ENCODE data around the gene NLN.

DNA sequence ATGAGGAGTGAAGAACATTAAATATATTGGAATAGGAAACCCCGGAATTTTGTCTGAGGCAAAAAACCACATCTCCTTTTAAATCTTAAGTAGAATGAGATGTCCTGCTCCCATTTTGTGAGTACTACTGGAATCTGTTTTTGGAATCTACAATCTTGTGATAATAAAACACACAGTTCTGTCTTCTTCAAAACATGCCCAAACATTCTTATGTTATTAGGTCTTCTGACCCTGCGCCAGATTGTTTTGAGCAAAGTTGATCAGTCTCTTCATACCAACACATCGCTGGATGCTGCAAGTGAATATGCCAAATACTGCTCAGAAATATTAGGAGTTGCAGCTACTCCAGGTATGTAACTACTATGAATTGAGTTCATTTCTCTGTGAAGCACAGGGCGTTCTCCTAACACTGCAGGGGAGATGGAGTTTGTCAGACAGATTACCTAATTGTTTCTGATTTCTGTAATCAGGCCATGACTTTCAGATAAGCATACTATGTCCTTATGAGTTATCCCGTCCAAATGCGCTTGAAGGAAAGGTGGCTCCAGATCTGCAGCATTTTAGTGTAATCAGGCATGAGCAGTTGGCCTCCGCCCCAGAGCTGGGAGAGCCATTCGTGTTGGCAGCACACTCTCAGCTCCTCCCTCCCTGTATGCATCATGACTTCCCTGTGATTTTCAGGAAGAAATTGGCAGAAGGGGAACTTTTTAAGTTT lies 88.0 kb downstream of the NLN start:
- TF ChIP-seq, protein P1, sequence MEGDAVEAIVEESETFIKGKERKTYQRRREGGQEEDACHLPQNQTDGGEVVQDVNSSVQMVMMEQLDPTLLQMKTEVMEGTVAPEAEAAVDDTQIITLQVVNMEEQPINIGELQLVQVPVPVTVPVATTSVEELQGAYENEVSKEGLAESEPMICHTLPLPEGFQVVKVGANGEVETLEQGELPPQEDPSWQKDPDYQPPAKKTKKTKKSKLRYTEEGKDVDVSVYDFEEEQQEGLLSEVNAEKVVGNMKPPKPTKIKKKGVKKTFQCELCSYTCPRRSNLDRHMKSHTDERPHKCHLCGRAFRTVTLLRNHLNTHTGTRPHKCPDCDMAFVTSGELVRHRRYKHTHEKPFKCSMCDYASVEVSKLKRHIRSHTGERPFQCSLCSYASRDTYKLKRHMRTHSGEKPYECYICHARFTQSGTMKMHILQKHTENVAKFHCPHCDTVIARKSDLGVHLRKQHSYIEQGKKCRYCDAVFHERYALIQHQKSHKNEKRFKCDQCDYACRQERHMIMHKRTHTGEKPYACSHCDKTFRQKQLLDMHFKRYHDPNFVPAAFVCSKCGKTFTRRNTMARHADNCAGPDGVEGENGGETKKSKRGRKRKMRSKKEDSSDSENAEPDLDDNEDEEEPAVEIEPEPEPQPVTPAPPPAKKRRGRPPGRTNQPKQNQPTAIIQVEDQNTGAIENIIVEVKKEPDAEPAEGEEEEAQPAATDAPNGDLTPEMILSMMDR (IDR thresholded peaks at IDR 0.05; ENCODE audit: borderline replicate concordance, extremely low read depth, low read length, poor library complexity, severe bottlenecking), result no peak
- no peak for TF ChIP-seq EZH2 (IDR thresholded peaks at IDR 0.05; ENCODE audit: borderline replicate concordance, low read depth, low read length, severe bottlenecking)

Measured in DND-41 (cell line).